Activated CD8-positive, alpha-beta memory T cell treated with anti-CD3 and anti-CD28 coated beads for 36 hours (primary cell): ENCODE measurements around the gene INMT. TPM values are rescaled to one million over a fixed set of nuclear protein-coding genes. Genes with fewer than 3 reads are reported as not detected.

Source experiments
- CTCF ChIA-PET: fragments of 350-600 bp; sonication (Branson Sonifier 250); formaldehyde crosslinking; loops from one replicate; lab custom pipeline; 2021; ENCODE audit warnings: antibody characterized with exemption; lab: Charles Lee
- POLR2A ChIA-PET: fragments of 350-600 bp; sonication (Branson Sonifier 250); formaldehyde crosslinking; loops from one replicate; lab custom pipeline; 2021; ENCODE audit warnings: antibody characterized with exemption; lab: Charles Lee
- total RNA-seq, 2 experiments: library from RNA; stranded (reverse); gene quantifications; one replicate each; pipeline ENCODE4 v1.2.3, GENCODE V29; 2021

The INMT gene
- total RNA-seq, 2 experiments from 2014 or later, result not detected

DNA sequence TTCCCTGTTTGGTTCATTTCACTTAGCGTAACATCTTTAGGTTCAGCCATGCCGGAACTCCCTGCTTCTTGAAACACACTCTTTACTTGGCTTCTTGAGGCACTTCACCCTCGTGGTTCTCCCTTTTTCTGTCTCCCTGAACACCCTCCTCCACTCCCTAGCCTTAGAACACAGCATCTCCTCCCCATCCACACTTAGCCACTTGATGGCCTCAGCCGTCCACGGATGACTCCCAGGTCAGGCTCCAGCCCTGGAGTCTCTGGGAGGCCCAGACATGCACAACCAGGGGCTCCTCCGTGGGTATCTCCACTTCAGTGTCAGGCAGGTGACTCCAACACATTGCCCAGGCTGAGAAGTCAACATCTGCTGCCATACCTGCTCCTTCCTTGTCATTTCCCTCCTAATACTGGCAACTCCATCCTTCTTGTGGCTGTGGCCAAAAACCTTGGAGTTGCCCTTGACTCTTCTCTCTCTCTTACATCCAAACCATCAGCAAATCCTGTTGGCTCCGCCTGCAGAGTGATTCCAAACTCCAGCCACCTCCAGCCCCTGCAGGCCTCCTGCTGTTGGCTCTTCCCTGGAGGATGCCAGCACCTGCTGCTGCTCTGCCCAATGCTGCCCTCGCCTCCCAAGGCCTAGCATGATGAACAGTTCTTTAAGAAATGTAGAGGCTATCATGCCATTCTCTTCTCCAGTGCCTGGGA is 8.4 kb upstream of the INMT start:
- POLR2A ChIA-PET, result no interaction called here
- CTCF ChIA-PET, result no interaction called here

DNA sequence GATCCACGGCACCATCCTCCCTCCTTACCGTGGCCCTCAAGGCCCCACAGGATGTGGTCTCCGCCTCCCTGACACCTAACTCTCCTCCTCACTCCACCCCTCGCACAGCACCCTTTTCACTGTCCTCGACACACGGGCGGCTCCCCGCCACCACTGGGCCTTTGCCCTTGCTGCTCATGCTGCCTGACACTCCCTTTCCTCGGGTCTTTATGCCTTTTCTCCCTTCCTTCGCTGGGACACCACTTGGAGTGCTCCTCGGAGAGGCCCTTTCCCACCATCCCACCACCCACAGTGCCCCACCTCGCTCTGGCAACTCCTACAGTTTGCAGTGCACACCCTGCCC is 7.9 kb upstream of the INMT start:
- CTCF ChIA-PET, result no interaction called here

DNA sequence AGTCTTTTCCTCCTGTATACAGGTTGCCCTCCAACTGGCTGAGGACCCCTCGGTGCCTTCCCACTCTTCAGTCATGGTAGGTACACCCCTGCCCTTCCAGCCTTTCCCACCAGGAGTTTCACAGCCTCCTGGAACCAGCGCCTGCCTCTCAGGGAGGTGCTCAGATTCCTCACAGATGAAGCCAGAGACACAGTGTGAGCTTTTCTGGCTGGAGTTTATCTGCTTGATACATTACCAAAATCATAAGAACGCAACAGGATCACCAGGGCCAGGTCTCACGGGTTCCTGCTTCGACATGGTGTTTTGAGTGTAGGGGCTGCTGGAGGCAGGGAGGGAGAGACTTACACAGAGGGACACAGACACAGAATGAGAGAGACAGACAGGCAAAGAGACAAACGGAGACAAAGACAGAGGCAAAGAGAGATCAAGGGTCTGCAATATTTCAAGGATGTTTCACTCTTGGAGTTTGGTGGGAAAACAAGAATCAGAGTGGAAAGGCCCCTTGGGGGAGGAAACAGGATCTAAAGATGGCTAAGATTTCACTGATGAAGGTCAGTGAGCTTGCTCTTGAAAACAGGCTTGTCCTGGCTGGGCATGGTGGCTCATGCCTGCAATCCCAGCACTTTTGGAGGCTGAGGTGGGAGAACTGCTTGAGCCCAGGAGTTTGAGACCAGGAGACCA is 6.5 kb upstream of the INMT start:
- POLR2A ChIA-PET, result no interaction called here

More for the DNA sequence above, 7.9 kb upstream of the INMT start:
- POLR2A ChIA-PET, result no interaction called here

GRCh38 chr7:30750010-30750409 is 1.9 kb upstream of the INMT start:
- CTCF ChIA-PET, result no interaction called here
- POLR2A ChIA-PET, result no interaction called here

More for the DNA sequence above, 6.5 kb upstream of the INMT start:
- CTCF ChIA-PET, result no interaction called here

GRCh38 chr7:30750683-30751650 is 968 bp upstream of the INMT start:
- POLR2A ChIA-PET, result no interaction called here
- CTCF ChIA-PET, result interaction anchor here (0.7 to 1.2 kb wide), 2 partner anchors 9 to 12 kb away, joined by 3 read pairs; no protein-coding TSS in a partner anchor

GRCh38 chr7:30752484-30752883 is 549 bp downstream of the INMT start:
- ChIA-PET CTCF (no interaction called here), POLR2A (no interaction called here)

DNA sequence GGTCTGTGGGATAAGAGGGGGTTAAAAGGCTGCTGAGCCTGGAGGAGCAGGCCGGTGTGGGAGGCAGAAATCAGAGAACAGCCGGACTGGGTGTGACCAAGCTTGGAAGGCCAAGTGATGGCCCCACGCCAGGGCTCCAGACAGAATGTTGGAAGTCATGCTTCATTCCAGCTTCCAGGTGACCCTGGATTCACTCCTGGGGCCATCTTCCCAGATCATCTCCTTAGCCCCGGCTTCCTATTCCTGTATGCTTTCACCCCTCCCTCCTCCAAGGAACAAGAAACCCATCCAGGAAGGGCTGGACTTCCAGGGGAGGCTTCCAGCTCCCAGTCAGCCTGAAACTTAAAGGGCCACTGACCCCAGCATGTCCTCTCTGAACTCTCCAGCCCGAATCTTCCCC is 1.0 kb downstream of the INMT start:
- ChIA-PET POLR2A (no interaction called here), CTCF (no interaction called here)

- ChIA-PET POLR2A (no interaction called here), CTCF (no interaction called here)
These were observed 2.5 kb downstream of the INMT start for GRCh38 chr7:30754315-30754877.

DNA sequence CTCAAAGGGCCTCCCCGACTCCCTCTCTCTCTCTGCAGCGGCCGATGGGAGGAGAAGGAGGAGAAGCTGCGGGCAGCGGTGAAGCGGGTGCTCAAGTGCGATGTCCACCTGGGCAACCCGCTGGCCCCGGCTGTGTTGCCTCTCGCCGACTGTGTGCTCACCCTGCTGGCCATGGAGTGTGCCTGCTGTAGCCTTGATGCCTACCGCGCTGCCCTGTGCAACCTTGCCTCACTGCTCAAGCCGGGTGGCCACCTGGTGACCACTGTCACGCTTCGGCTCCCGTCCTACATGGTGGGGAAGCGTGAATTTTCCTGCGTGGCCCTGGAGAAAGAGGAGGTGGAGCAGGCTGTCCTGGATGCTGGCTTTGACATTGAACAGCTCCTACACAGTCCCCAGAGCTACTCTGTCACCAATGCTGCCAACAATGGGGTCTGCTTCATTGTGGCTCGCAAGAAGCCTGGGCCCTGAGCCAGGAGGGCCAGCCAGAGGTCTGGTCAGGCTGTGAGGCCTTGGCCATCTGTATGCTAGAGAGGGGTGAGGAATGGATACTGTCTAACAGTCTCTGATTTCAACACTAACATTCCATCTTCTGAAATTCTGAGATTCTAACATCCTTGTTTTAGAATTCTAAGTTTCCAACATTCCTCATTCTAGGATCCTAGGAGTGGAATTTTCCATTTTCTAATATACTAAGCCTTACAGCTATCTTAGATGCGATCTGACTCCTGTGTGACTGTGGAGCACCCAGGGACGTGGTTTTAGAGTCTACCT is 3.6 kb downstream of the INMT start:
- ChIA-PET POLR2A (interaction anchor here (0.7 kb wide), 2 partner anchors 52 to 248 kb away, joined by 3 to 4 read pairs; no protein-coding TSS in a partner anchor), CTCF (interaction anchor here (1.0 kb wide), 1 partner anchor 15 kb away, joined by 3 read pairs; no protein-coding TSS in a partner anchor)

- CTCF ChIA-PET, result no interaction called here
- POLR2A ChIA-PET, result no interaction called here
These were observed 5.4 kb downstream of the INMT start for GRCh38 chr7:30757342-30757692.

GRCh38 chr7:30760514-30761213 is 8.7 kb downstream of the INMT start:
- POLR2A ChIA-PET, result no interaction called here
- CTCF ChIA-PET, result no interaction called here

DNA sequence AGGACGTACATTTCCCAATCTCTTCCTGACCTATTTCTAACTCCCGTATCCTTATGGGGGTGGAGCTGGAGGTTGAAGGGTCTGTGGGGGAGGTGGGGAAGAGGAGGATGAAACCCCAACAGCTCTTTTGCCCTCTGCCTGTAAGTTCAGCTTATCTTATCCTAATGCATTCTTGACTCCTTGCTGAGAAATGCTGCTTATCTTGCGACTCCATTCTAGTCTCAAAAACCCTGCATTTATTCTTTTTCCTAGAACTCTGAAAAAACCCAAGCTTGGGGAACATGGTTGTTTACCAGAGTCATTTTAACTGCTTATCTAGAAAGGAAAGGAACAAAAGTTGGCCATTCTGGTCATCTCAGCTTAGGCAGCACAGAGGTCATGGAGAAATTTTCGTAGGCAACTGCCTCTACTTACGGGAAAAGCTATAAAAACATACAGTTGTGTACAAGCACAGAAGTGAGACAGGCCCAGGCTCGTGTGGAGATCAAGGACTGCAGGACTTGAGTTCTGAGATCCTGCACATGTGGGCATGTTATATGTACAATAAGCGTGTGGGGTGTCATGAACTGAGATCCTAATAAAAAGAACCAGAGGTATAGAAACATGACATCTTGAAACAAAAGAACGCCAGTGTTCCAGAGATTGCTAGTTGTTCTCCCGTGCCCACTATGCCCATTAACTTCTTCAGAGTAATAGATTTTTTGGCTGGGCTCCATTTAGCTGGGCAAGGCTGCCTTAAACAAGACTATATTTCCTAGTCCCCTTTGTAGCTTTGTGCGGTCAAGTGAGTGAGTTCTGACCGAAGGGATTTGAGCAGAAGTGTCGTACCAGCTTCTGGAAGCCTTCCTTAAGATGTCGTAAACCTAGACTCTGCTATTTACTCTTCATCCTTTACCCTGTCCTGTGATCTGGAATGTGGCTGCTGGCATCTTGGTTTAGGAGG is 9.6 kb downstream of the INMT start:
- POLR2A ChIA-PET, result no interaction called here
- CTCF ChIA-PET, result no interaction called here

DNA sequence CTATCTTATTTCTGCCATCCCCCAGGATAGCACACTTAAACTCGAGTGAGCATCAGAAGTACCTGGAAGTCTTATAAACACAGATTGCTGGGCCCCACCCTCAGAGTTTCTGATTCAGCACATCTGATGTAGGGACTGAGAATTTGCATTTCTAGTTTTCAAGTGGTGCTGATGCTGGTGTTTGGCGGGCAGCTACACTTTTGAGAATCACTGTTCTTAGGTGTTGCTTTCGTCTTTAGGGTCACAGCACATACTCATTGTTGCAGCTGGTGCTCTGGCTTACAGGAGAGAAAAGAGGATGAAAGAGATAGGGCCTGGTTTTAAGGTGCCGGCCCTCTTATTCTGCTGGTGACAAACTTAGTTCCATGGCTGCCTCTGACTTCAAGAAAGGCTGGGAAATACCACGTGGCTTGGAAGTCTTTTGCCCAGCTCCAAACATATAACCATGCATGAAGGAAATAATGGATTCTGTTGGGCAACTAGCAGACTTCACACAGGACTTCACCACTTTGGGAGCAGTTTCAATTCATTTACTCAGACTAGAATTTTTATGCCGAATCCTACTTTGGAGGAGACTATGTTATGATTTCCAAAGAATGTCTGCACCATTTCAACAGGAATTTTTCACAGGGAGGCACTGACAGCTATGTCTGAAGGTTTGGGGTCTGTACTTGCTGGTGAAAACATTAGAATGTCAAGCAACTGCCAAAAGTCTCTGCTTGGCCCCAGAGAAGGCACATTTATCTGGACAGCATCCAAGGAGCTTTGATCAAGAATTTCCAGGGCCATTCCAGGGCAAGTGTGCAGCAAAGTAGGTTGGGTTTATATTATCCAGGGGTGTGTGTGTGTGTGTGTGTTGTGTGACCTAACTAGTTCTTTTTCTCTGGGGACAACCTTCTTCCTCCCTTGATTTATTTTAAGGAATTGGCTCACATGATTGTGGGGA is 12.4 kb downstream of the INMT start:
- ChIA-PET POLR2A (no interaction called here), CTCF (interaction anchor here (1.1 kb wide), 1 partner anchor 24 kb away, joined by 3 read pairs; no protein-coding TSS in a partner anchor)

GRCh38 chr7:30765408-30765807 is 13.5 kb downstream of the INMT start:
- POLR2A ChIA-PET, result no interaction called here
- CTCF ChIA-PET, result interaction anchor here (1.1 kb wide), 1 partner anchor 94 kb away, joined by 3 read pairs; no protein-coding TSS in a partner anchor

- POLR2A ChIA-PET, result no interaction called here
- CTCF ChIA-PET, result interaction anchor here (1.9 kb wide), 1 partner anchor 30 kb away, joined by 7 read pairs; no protein-coding TSS in a partner anchor
These were observed 18.9 kb downstream of the INMT start for GRCh38 chr7:30770845-30771173.
